ENCODE data around the gene TPD52L1. TPM values are rescaled to one million over a fixed set of nuclear protein-coding genes. Genes with fewer than 3 reads are reported as not detected.

Gene TPD52L1
- total and polyA plus RNA-seq, 2 of the 13 experiments (the other 11 are each of a cell fraction or from before 2014, with no cell fraction given) = 0.49 to 0.53 TPM

DNA sequence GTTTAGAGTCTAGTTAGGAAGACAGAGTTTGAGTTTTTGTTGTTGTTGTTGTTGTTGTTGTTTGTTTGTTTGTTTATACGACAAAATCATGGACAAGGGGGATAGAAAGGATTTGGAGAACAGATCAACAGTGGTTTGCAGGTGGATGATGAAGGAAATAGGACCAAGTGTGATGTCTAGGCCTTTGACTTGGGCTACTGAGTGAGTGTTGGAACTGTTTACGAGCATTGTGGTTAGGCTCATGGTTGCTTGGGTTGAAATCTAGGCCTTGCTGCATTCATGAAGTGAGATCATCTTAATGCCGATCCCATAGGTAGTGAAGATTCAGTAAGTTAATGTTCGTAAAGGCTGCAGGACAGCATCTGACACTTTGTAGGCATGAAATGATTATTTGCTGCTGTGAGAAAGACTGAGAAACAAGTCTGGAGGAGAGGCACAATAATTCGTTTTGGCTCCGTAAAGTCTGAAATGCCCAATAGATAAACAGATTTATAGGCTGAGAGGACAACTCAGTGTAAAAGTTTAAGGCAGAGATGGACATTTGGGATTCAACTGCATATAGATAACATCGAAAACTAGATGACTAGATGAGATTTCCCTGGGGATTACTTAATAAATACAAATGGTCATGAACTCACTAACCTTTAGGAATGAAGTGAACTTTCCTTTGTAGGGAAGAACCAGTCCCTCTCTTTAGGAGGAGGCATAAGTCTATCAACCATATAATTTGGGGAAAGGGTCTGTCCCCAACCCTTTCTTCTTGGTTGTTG, 78.2 kb downstream of the TPD52L1 start:
- FAIRE-seq (no peak), ATAC-seq (no peak), DNase-seq (ENCODE audit: low spot score) (no peak)
- intact Hi-C loops (cut with micrococcal nuclease; ENCODE audit: unreplicated experiment) (no loop called here), in situ Hi-C loops (cut with HindIII; ENCODE audit: extremely low pct_ligation_motif_present, low pct_unique_long_range_greater_than_20kb) (no loop called here)
- Histone ChIP-seq H3K79me2 (ENCODE audit: insufficient read depth, low read length) (no peaks in the 10 kb centered on the region), H4K20me1 (ENCODE audit: insufficient read depth, low read length) (no peaks in the 10 kb centered on the region), H3K9ac (ENCODE audit: insufficient read depth, low read depth, low read length) (no peak overlapping the region), H3K27me3 (ENCODE audit: control insufficient read depth in 1 of 2, insufficient read depth in 2 of 2, low read length in 2 of 2) (no peaks in the 10 kb centered on the region), H3K4me1 (ENCODE audit: insufficient read depth, low read length) (no peaks in the 10 kb centered on the region), H2AFZ (ENCODE audit: low read length) (no peak overlapping the region), H3K4me2 (ENCODE audit: low read depth, low read length) (no peak overlapping the region), H3K36me3 (replicated peaks in 1 of 2; ENCODE audit: control insufficient read depth in 1 of 2, insufficient read depth in 2 of 2, low read length in 2 of 2) (no peaks in the 10 kb centered on the region), H3K27ac (ENCODE audit: extremely low read length, insufficient read depth, low read length) (no peak overlapping the region), H3K4me3 (replicated peaks in 1 of 3; ENCODE audit: insufficient read depth in 1 of 3, low read depth in 2 of 3, low read length in 3 of 3) (no peak overlapping the region), H3K9me3 (ENCODE audit: low read length) (no peaks in the 10 kb centered on the region)
- no TSS peak for BruUV-seq (replicated peaks)
- WGBS (ENCODE audit: low lambda C conversion rate) = 12% methylated on average over 7 of the region's 7 CpGs
- POLR2A ChIA-PET = no interaction called here
- no peak for TF ChIP-seq TCF7L2 (IDR thresholded peaks at IDR 0.05; ENCODE audit: low read depth, low read length)
- TF ChIP-seq REL (CRISPR knock-in tag; conservative IDR thresholded peaks at IDR 0.05) = no peak
- TF ChIP-seq ZNF414 (CRISPR knock-in tag; IDR thresholded peaks at IDR 0.05) = no peak
- TF ChIP-seq HDAC6 (IDR thresholded peaks at IDR 0.05; ENCODE audit: low read depth, low read length) = no peak
- TF ChIP-seq ZNF883 (CRISPR knock-in tag; IDR thresholded peaks at IDR 0.05; ENCODE audit: not compliant biosample characterization) = no peak
- no peak for TF ChIP-seq SUZ12 (IDR thresholded peaks at IDR 0.05; ENCODE audit: low read depth, low read length)
- TF ChIP-seq ATRX (CRISPR knock-in tag; IDR thresholded peaks at IDR 0.05; ENCODE audit: borderline replicate concordance) = no peak
- TF ChIP-seq, protein P1, sequence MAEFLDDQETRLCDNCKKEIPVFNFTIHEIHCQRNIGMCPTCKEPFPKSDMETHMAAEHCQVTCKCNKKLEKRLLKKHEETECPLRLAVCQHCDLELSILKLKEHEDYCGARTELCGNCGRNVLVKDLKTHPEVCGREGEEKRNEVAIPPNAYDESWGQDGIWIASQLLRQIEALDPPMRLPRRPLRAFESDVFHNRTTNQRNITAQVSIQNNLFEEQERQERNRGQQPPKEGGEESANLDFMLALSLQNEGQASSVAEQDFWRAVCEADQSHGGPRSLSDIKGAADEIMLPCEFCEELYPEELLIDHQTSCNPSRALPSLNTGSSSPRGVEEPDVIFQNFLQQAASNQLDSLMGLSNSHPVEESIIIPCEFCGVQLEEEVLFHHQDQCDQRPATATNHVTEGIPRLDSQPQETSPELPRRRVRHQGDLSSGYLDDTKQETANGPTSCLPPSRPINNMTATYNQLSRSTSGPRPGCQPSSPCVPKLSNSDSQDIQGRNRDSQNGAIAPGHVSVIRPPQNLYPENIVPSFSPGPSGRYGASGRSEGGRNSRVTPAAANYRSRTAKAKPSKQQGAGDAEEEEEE (CRISPR knock-in tag; IDR thresholded peaks at IDR 0.05; ENCODE audit: borderline replicate concordance) = no peak
- CTCF ChIA-PET (ENCODE audit: low intra/inter-chr PET ratio, low total read pairs) = no interaction called here
